ENCODE measurements around the gene COL17A1.

COL17A1 gene

GRCh38 chr10:104029521-104029860, 56.2 kb downstream of the COL17A1 start:
- TF ChIP-seq, protein P1, sequence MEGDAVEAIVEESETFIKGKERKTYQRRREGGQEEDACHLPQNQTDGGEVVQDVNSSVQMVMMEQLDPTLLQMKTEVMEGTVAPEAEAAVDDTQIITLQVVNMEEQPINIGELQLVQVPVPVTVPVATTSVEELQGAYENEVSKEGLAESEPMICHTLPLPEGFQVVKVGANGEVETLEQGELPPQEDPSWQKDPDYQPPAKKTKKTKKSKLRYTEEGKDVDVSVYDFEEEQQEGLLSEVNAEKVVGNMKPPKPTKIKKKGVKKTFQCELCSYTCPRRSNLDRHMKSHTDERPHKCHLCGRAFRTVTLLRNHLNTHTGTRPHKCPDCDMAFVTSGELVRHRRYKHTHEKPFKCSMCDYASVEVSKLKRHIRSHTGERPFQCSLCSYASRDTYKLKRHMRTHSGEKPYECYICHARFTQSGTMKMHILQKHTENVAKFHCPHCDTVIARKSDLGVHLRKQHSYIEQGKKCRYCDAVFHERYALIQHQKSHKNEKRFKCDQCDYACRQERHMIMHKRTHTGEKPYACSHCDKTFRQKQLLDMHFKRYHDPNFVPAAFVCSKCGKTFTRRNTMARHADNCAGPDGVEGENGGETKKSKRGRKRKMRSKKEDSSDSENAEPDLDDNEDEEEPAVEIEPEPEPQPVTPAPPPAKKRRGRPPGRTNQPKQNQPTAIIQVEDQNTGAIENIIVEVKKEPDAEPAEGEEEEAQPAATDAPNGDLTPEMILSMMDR (IDR thresholded peaks at IDR 0.05; ENCODE audit: low read depth, low read length, missing control alignments), result no peak
- no peak for DNase-seq (ENCODE audit: low read depth)

GRCh38 chr10:104028823-104029520, 56.7 kb downstream of the COL17A1 start:
- no peak overlapping the region for H3K4me3 ChIP-seq (ENCODE audit: low read depth, low read length)
- DNase-seq (ENCODE audit: low read depth), result no peak
- TF ChIP-seq, protein P1 (IDR thresholded peaks at IDR 0.05; ENCODE audit: low read depth, low read length, missing control alignments), result no peak

More at GRCh38 chr10:104029521-104029860, 56.2 kb downstream of the COL17A1 start:
- H3K4me3 ChIP-seq (ENCODE audit: low read depth, low read length), result no peak overlapping the region

DNA sequence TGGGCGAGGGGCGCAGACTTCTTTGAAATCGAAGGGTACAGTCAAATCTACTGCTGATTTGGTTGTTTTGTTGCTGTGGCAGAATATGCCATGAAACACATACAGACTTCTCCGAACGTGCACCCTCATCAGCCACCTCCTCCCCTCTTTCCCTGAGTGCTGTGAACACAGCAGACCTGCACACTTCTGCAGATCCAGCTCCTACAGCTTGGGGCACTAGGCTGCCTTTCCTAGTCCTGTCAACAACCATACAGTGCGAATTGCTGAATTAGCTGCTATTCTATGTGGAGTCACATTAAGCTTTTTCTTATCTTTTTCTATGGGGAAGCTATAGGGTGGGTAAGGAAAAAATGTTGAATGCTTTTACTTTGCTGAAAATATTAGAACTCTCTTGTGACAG, 57.5 kb downstream of the COL17A1 start:
- TF ChIP-seq, protein P1 (IDR thresholded peaks at IDR 0.05; ENCODE audit: low read depth, low read length, missing control alignments), result peak; percentile 31
- DNase-seq (ENCODE audit: low read depth), result no peak
- H3K4me3 ChIP-seq (ENCODE audit: low read depth, low read length), result no peak overlapping the region

GRCh38 chr10:104026762-104027161, 58.9 kb downstream of the COL17A1 start:
- no peak overlapping the region for H3K4me3 ChIP-seq (ENCODE audit: low read depth, low read length)
- TF ChIP-seq, protein P1 (IDR thresholded peaks at IDR 0.05; ENCODE audit: low read depth, low read length, missing control alignments), result no peak
- no peak for DNase-seq (ENCODE audit: low read depth)

- no peak overlapping the region for H3K4me3 ChIP-seq (ENCODE audit: low read depth, low read length)
- TF ChIP-seq, protein P1 (IDR thresholded peaks at IDR 0.05; ENCODE audit: low read depth, low read length, missing control alignments), result no peak
- DNase-seq (ENCODE audit: low read depth), result no peak
These were observed 60.2 kb downstream of the COL17A1 start for GRCh38 chr10:104025524-104025923.

DNA sequence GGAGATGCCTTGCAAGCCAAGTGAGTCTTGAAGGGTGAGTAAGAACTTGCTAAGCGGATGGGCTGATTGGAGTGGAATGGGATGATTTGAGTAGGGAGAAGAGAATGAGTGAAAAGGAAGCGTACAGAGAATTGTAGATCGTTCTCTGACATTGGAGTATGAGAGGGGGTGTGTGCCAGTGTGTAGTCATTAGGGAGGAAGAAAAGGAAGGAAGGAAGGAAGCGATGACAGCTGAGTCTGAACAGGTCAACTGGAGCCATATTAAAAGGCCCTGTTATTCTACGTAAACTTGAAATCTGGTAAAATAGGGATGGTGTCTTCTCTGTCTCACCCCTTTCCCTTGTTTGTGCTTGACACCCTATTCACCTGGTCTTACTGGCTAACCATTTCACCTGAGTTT, 63.7 kb downstream of the COL17A1 start:
- H3K4me3 ChIP-seq (ENCODE audit: low read depth, low read length), result no peak overlapping the region
- TF ChIP-seq, protein P1 (IDR thresholded peaks at IDR 0.05; ENCODE audit: low read depth, low read length, missing control alignments), result no peak
- DNase-seq (ENCODE audit: low read depth), result no peak

- H3K4me3 ChIP-seq (ENCODE audit: low read depth, low read length), result no peak overlapping the region
- TF ChIP-seq, protein P1 (IDR thresholded peaks at IDR 0.05; ENCODE audit: low read depth, low read length, missing control alignments), result no peak
- DNase-seq (ENCODE audit: low read depth), result no peak
These were observed 64.4 kb downstream of the COL17A1 start for GRCh38 chr10:104021246-104021645.

Data from GM12864 (cell line).